WTC11 (cell line): Measurements from ENCODE around the gene TMEM179B. TPM values are rescaled to one million over a fixed set of nuclear protein-coding genes. Genes with fewer than 3 reads are reported as not detected.

Experiments
- ATF1 ChIP-seq: sonication (generic); formaldehyde crosslinking; IDR thresholded peaks from 2 replicates; pipeline ENCODE4 v1.8.1; 2023; ENCODE audit warnings: mild to moderate bottlenecking, moderate library complexity, missing genetic modification reagents
- E2F1 ChIP-seq: sonication (generic); formaldehyde crosslinking; IDR thresholded peaks from 2 replicates; pipeline ENCODE4 v1.8.0; 2022; ENCODE audit warnings: mild to moderate bottlenecking, missing genetic modification reagents
- ESRRA ChIP-seq: sonication (generic); formaldehyde crosslinking; IDR thresholded peaks from 2 replicates; pipeline ENCODE4 v1.8.1; 2022; ENCODE audit warnings: mild to moderate bottlenecking, missing genetic modification reagents, borderline replicate concordance
- FOXP4 ChIP-seq: sonication (generic); formaldehyde crosslinking; IDR thresholded peaks from 2 replicates; pipeline ENCODE4 v1.8.0; 2022; ENCODE audit warnings: mild to moderate bottlenecking, missing genetic modification reagents
- GABPB1 ChIP-seq: sonication (generic); formaldehyde crosslinking; IDR thresholded peaks from 2 replicates; pipeline ENCODE4 v1.8.1; 2023; ENCODE audit warnings: mild to moderate bottlenecking, missing genetic modification reagents
- GRHL2 ChIP-seq: fragments of 250-450 bp; sonication (Bioruptor Pico); IDR thresholded peaks from 2 replicates; pipeline ENCODE4 v1.8.0; 2022; ENCODE audit warnings: mild to moderate bottlenecking, moderate library complexity; ENCODE audit not compliant: insufficient replicate concordance, severe bottlenecking
- GTF2I ChIP-seq: fragments of 250-450 bp; sonication (Bioruptor Pico); conservative IDR thresholded peaks from 2 replicates; pipeline ENCODE4 v1.4.0; 2021; ENCODE audit warnings: mild to moderate bottlenecking
- KAT7 ChIP-seq: sonication (generic); formaldehyde crosslinking; IDR thresholded peaks from 2 replicates; pipeline ENCODE4 v1.8.1; 2023; ENCODE audit warnings: missing genetic modification reagents, mild to moderate bottlenecking, borderline replicate concordance
- MLX ChIP-seq: sonication (generic); formaldehyde crosslinking; IDR thresholded peaks from 2 replicates; pipeline ENCODE4 v1.8.1; 2023; ENCODE audit warnings: mild to moderate bottlenecking, missing genetic modification reagents, moderate library complexity
- MYBL2 ChIP-seq: sonication (generic); formaldehyde crosslinking; IDR thresholded peaks from 2 replicates; pipeline ENCODE4 v1.8.1; 2023; ENCODE audit warnings: mild to moderate bottlenecking, moderate library complexity, missing genetic modification reagents
- TEAD1 ChIP-seq: sonication (generic); formaldehyde crosslinking; IDR thresholded peaks from 2 replicates; pipeline ENCODE4 v1.8.0; 2022; ENCODE audit warnings: mild to moderate bottlenecking, missing genetic modification reagents
- TP53 ChIP-seq: sonication (generic); formaldehyde crosslinking; IDR thresholded peaks from 2 replicates; pipeline ENCODE4 v1.8.1; 2023; ENCODE audit warnings: mild to moderate bottlenecking, missing genetic modification reagents
- ZNF232 ChIP-seq: sonication (generic); formaldehyde crosslinking; IDR thresholded peaks from 2 replicates; pipeline ENCODE4 v1.8.0; 2022; ENCODE audit warnings: mild to moderate bottlenecking, missing genetic modification reagents
- ZNF263 ChIP-seq: sonication (generic); formaldehyde crosslinking; IDR thresholded peaks from 2 replicates; pipeline ENCODE4 v1.8.1; 2022; ENCODE audit warnings: low read depth, mild to moderate bottlenecking, moderate library complexity, missing genetic modification reagents
- ZNF512 ChIP-seq: sonication (generic); formaldehyde crosslinking; IDR thresholded peaks from 2 replicates; pipeline ENCODE4 v1.8.1; 2022; ENCODE audit warnings: missing genetic modification reagents, borderline replicate concordance
- ZNF532 ChIP-seq: fragments of 250-450 bp; sonication (Bioruptor Pico); IDR thresholded peaks from 2 replicates; pipeline ENCODE4 v1.9.0; 2021; ENCODE audit warnings: mild to moderate bottlenecking, borderline replicate concordance
- ZNF671 ChIP-seq: fragments of 250-450 bp; sonication (Bioruptor Pico); IDR thresholded peaks from 2 replicates; pipeline ENCODE4 v1.8.0; 2021; ENCODE audit warnings: mild to moderate bottlenecking
- total RNA-seq: library from RNA; stranded (reverse); gene quantifications from 3 replicates; pipeline ENCODE4 v1.2.3, GENCODE V29; 2021
- TF ChIP-seq, protein P1 (sequence below): sonication (generic); formaldehyde crosslinking; IDR thresholded peaks from 2 replicates; pipeline ENCODE4 v1.8.1; 2023; ENCODE audit warnings: mild to moderate bottlenecking, moderate library complexity, missing genetic modification reagents
- TF ChIP-seq, protein P2 (sequence below): sonication (generic); formaldehyde crosslinking; IDR thresholded peaks from 2 replicates; pipeline ENCODE4 v1.8.0; 2023; ENCODE audit warnings: missing genetic modification reagents
- TF ChIP-seq, protein P3 (sequence below): sonication (generic); formaldehyde crosslinking; IDR thresholded peaks from 2 replicates; pipeline ENCODE4 v1.8.0; 2022; ENCODE audit warnings: mild to moderate bottlenecking, missing genetic modification reagents
- TF ChIP-seq, protein P4 (sequence below): fragments of 250-450 bp; sonication (Bioruptor Pico); conservative IDR thresholded peaks from 2 replicates; pipeline ENCODE4 v1.9.0; 2021; ENCODE audit warnings: mild to moderate bottlenecking

The TMEM179B gene
- total RNA-seq, 1 experiment from 2014 or later = 21.4 TPM

GRCh38 chr11:62805076-62805892, 18.1 kb downstream of the TMEM179B start, which contains the start of gene NXF1 (continued):
- no peak for TF ChIP-seq ZNF512
- no peak for TF ChIP-seq ZNF232 (CRISPR knock-in tag)
- no peak for TF ChIP-seq GTF2I (CRISPR knock-in tag)
- no peak for TF ChIP-seq ATF1 (CRISPR knock-in tag)
- TF ChIP-seq, protein P1, sequence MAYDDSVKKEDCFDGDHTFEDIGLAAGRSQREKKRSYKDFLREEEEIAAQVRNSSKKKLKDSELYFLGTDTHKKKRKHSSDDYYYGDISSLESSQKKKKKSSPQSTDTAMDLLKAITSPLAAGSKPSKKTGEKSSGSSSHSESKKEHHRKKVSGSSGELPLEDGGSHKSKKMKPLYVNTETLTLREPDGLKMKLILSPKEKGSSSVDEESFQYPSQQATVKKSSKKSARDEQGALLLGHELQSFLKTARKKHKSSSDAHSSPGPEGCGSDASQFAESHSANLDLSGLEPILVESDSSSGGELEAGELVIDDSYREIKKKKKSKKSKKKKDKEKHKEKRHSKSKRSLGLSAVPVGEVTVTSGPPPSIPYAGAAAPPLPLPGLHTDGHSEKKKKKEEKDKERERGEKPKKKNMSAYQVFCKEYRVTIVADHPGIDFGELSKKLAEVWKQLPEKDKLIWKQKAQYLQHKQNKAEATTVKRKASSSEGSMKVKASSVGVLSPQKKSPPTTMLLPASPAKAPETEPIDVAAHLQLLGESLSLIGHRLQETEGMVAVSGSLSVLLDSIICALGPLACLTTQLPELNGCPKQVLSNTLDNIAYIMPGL = peak; percentile 82
- TF ChIP-seq MLX = no peak
- no peak for TF ChIP-seq ZNF532 (CRISPR knock-in tag)
- peak; percentile 95 for TF ChIP-seq FOXP4 (CRISPR knock-in tag)
- no peak for TF ChIP-seq KAT7
- peak; percentile 68 for TF ChIP-seq GABPB1 (CRISPR knock-in tag)
- TF ChIP-seq, protein P2, sequence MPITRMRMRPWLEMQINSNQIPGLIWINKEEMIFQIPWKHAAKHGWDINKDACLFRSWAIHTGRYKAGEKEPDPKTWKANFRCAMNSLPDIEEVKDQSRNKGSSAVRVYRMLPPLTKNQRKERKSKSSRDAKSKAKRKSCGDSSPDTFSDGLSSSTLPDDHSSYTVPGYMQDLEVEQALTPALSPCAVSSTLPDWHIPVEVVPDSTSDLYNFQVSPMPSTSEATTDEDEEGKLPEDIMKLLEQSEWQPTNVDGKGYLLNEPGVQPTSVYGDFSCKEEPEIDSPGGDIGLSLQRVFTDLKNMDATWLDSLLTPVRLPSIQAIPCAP (CRISPR knock-in tag) = peak; percentile 83; the same call in 1 of the 2 replicates
- TF ChIP-seq, protein P3, sequence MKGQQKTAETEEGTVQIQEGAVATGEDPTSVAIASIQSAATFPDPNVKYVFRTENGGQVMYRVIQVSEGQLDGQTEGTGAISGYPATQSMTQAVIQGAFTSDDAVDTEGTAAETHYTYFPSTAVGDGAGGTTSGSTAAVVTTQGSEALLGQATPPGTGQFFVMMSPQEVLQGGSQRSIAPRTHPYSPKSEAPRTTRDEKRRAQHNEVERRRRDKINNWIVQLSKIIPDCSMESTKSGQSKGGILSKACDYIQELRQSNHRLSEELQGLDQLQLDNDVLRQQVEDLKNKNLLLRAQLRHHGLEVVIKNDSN (CRISPR knock-in tag) = no peak
- no peak for TF ChIP-seq ESRRA
- no peak for TF ChIP-seq TP53
- TF ChIP-seq ZNF671 = peak; percentile 53; the same call in 1 of the 2 replicates
- no peak for TF ChIP-seq GRHL2 (CRISPR knock-in tag)
- TF ChIP-seq MYBL2 (CRISPR knock-in tag) = 0 out of 2 replicates have a peak, but pooled peaks have one; percentile 30
- TF ChIP-seq, protein P4, sequence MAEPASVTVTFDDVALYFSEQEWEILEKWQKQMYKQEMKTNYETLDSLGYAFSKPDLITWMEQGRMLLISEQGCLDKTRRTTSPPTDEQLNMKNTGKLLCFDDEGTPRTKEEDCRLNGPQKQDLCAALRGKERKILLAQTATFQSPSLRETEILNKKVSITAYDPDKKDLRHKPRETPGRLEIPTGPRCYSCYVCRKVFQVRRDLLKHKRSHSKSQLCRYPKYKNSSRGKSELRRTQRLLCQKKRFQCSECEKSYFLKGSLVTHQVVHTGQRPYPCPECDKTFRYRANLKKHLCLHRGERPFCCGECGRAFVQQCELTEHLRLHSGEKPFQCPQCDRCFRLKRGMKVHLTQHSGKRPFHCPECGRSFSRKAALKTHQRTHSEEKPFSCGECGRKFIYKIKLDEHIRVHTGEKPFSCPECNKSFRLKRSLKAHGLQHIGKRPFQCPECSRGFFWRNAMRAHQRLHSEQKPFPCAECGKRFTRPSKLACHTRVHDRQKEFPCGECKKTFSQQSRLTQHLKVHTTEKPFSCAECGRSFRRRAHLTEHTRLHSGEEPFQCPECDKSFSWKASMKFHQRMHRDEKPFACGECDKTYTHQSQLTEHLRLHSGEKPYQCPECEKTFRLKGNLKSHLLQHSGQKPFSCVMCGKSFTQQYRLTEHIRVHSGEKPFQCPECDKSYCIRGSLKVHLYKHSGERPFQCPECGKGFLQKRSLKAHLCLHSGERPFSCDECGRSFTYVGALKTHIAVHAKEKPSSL (CRISPR knock-in tag) = no peak
- TF ChIP-seq ZNF263 (CRISPR knock-in tag) = peak; percentile 20; the same call in 1 of the 2 replicates
- peak; percentile 88; the same call in 1 of the 2 replicates for TF ChIP-seq TEAD1 (CRISPR knock-in tag)
- peak; percentile 62; the same call in 1 of the 2 replicates for TF ChIP-seq E2F1 (CRISPR knock-in tag)
